HepG2 (cell line): ENCODE results near the gene MSRB3. TPM values are rescaled to one million over a fixed set of nuclear protein-coding genes. Genes with fewer than 3 reads are reported as not detected.

Source experiments
- DPF2 ChIP-seq: sonication (generic); formaldehyde crosslinking; IDR thresholded peaks from 2 replicates; pipeline ENCODE4 v1.4.0; 2020; ENCODE audit warnings: mild to moderate bottlenecking, low read depth, missing genetic modification reagents, borderline replicate concordance
- HNRNPK ChIP-seq: fragments of 200-400 bp; formaldehyde crosslinking; IDR thresholded peaks from 2 replicates; pipeline ENCODE4 v1.6.1; 2018; ENCODE audit warnings: low read length, low read depth, moderate library complexity, mild to moderate bottlenecking; ENCODE audit not compliant: poor library complexity, severe bottlenecking
- JUND ChIP-seq: sonication (generic); formaldehyde crosslinking; IDR thresholded peaks from 2 replicates; pipeline ENCODE4 v1.8.0; 2022; ENCODE audit warnings: mild to moderate bottlenecking, missing genetic modification reagents
- KAT7 ChIP-seq: IDR thresholded peaks from 2 replicates; pipeline ENCODE4 v1.6.1; 2018; ENCODE audit warnings: borderline replicate concordance, missing compliant biosample characterization
- KDM5A ChIP-seq: fragments of 200-600 bp; sonication (generic); IDR thresholded peaks from 2 replicates; pipeline ENCODE4 v1.7.0; 2018; ENCODE audit warnings: antibody characterized with exemption, mild to moderate bottlenecking, low read length, borderline replicate concordance
- MEIS1 ChIP-seq: sonication (generic); formaldehyde crosslinking; IDR thresholded peaks from 2 replicates; pipeline ENCODE4 v1.9.0; 2021; ENCODE audit warnings: mild to moderate bottlenecking, missing genetic modification reagents, moderate library complexity, borderline replicate concordance
- POLR2G ChIP-seq: fragments of 200-400 bp; formaldehyde crosslinking; IDR thresholded peaks from 2 replicates; pipeline ENCODE4 v1.6.1; 2018; ENCODE audit warnings: mild to moderate bottlenecking, low read depth, low read length, moderate library complexity
- PRMT3 ChIP-seq: sonication (generic); formaldehyde crosslinking; IDR thresholded peaks from 2 replicates; pipeline ENCODE4 v1.8.1; 2022; ENCODE audit warnings: low read depth, mild to moderate bottlenecking, moderate library complexity, missing genetic modification reagents, borderline replicate concordance
- SALL1 ChIP-seq: sonication (generic); formaldehyde crosslinking; IDR thresholded peaks from 2 replicates; pipeline ENCODE4 v1.8.0; 2022; ENCODE audit warnings: mild to moderate bottlenecking, missing genetic modification reagents
- SMAD9 ChIP-seq: sonication (generic); formaldehyde crosslinking; IDR thresholded peaks from 2 replicates; pipeline ENCODE4 v1.5.1; 2020; ENCODE audit warnings: mild to moderate bottlenecking, missing genetic modification reagents
- STAT6 ChIP-seq: sonication (generic); formaldehyde crosslinking; IDR thresholded peaks from 2 replicates; pipeline ENCODE4 v1.4.0; 2020; ENCODE audit warnings: missing genetic modification reagents, mild to moderate bottlenecking, borderline replicate concordance
- YY1 ChIP-seq: IDR thresholded peaks from 2 replicates; pipeline ENCODE4 v1.6.1; 2011; ENCODE audit warnings: low read length, low read depth, moderate library complexity, mild to moderate bottlenecking; ENCODE audit not compliant: insufficient read depth, insufficient replicate concordance
- ZBTB43 ChIP-seq: sonication (generic); formaldehyde crosslinking; conservative IDR thresholded peaks from 2 replicates; pipeline ENCODE4 v1.4.0; 2020; ENCODE audit warnings: missing genetic modification reagents
- ZFP36L2 ChIP-seq: sonication (generic); formaldehyde crosslinking; IDR thresholded peaks from 2 replicates; pipeline ENCODE4 v1.4.0; 2020; ENCODE audit warnings: missing genetic modification reagents
- ZMYM4 ChIP-seq: sonication (generic); formaldehyde crosslinking; IDR thresholded peaks from 2 replicates; pipeline ENCODE4 v1.8.1; 2023; ENCODE audit warnings: mild to moderate bottlenecking, missing genetic modification reagents
- ZNF17 ChIP-seq: sonication (generic); formaldehyde crosslinking; IDR thresholded peaks from 2 replicates; pipeline ENCODE4 v1.5.0; 2020; ENCODE audit warnings: mild to moderate bottlenecking, missing genetic modification reagents
- ZNF207 ChIP-seq: fragments of 450-650 bp; IDR thresholded peaks from 2 replicates; pipeline ENCODE4 v1.6.1; 2016; ENCODE audit warnings: antibody characterized with exemption, borderline replicate concordance
- ZNF24 ChIP-seq: fragments of 450-650 bp; IDR thresholded peaks from 2 replicates; pipeline ENCODE4 v1.6.1; 2017; ENCODE audit warnings: antibody characterized with exemption, mild to moderate bottlenecking
- ZNF546 ChIP-seq: sonication (generic); formaldehyde crosslinking; conservative IDR thresholded peaks from 2 replicates; pipeline ENCODE4 v1.8.1; 2023; ENCODE audit warnings: mild to moderate bottlenecking, missing genetic modification reagents
- ZNF556 ChIP-seq: sonication (generic); formaldehyde crosslinking; IDR thresholded peaks from 2 replicates; pipeline ENCODE4 v1.4.0; 2020; ENCODE audit warnings: mild to moderate bottlenecking, missing genetic modification reagents, borderline replicate concordance
- ZNF713 ChIP-seq: sonication (generic); formaldehyde crosslinking; IDR thresholded peaks from 2 replicates; pipeline ENCODE4 v1.4.0; 2020; ENCODE audit warnings: mild to moderate bottlenecking, missing genetic modification reagents
- ZNF879 ChIP-seq: sonication (generic); formaldehyde crosslinking; IDR thresholded peaks from 2 replicates; pipeline ENCODE4 v1.8.1; 2023; ENCODE audit warnings: missing genetic modification reagents
- polyA plus RNA-seq, 8 experiments: library from polyadenylated mRNA; depleted of rRNA in 3 of 8; stranded (reverse) in 7 of 8; unstranded in 1 of 8; fragments of >200 nt; fragmentation: Illumina TruSeq in 4 of 8; extraction: Trizol in 4 of 8; gene quantifications; 2 replicates each; pipeline versions ENCODE4 v1.2.1 to v1.2.3, GENCODE V29; 2011 to 2016; ENCODE audit warnings: low read depth in 4 of 8, missing spikeins in 1 of 8, mixed read lengths in 1 of 8; ENCODE audit not compliant: insufficient read depth in 1 of 8
- total RNA-seq, 5 experiments: library from RNA; depleted of rRNA; stranded (reverse); fragments of >200 nt; fragmentation: Illumina TruSeq; extraction: Trizol; gene quantifications; 2 replicates each; pipeline ENCODE4 v1.2.3, GENCODE V29; 2016; ENCODE audit warnings: low read depth in 1 of 5
- TF ChIP-seq, protein P1 (sequence below): sonication (generic); formaldehyde crosslinking; IDR thresholded peaks from 2 replicates; pipeline ENCODE4 v1.4.0; 2020; ENCODE audit warnings: mild to moderate bottlenecking, missing genetic modification reagents
- TF ChIP-seq, protein P2 (sequence below): IDR thresholded peaks from 2 replicates; pipeline ENCODE4 v1.6.1; 2012; ENCODE audit warnings: inconsistent platforms

MSRB3 gene
- total and polyA plus RNA-seq, 2 of the 13 experiments (the other 11 are each of a cell fraction or from before 2014, with no cell fraction given) = 1.5 to 1.9 TPM

DNA sequence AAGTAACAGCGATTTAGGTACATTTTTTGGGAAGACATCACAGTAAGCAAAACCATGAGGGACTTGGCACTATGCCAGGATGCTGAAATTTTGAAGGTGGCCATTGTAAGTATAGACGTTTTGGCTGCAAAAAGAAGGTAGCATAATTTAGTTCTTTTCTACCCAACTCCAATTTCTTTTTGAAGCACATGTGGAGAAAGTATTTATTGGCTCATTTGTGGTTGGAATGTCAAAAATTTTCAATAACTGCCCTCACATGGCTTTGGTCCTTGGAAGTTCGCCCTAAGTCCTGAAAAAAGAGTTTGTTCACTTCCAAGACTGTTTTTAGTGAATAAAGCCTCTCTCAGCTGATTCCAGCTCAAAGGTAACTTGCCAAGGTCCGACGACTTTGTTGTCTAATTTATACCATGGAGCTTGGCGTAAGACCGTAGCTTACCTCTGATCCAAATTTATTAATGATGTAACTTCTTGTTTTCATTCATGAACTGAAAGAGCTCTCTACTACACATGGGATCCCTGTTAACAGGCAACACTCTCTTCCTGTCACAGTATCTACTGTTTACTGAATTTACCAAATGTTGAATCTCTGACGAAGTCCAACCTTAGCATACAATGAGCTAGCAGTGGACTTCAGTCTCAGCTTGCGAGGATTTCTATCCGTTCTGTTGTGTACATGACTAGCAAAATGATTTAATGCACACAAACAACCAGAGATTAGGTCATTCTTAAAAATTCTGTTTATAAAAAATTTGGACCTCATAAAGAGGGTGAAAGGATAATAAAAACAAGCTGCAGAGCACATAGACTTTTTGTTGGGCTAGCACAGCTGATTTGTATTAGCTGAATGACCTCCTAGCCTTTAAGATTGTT lies 49.0 kb downstream of the MSRB3 start (continued):
- TF ChIP-seq HNRNPK (no peak), ZNF24 (no peak), ZBTB43 (CRISPR knock-in tag) (no peak), ZNF879 (CRISPR knock-in tag) (no peak), ZNF713 (CRISPR knock-in tag) (no peak), PRMT3 (CRISPR knock-in tag) (no peak), DPF2 (CRISPR knock-in tag) (peak; percentile 70; the same call in 1 of the 2 replicates), SALL1 (CRISPR knock-in tag) (peak; percentile 75; the same call in 1 of the 2 replicates), KAT7 (0 out of 2 replicates have a peak, but pooled peaks have one; percentile 27), STAT6 (CRISPR knock-in tag) (no peak; the same call in 1 of the 2 replicates), ZNF546 (CRISPR knock-in tag) (no peak), ZNF17 (CRISPR knock-in tag) (no peak), YY1 (no peak), KDM5A (no peak), ZFP36L2 (CRISPR knock-in tag) (no peak), MEIS1 (no peak), JUND (CRISPR knock-in tag) (no peak), POLR2G (no peak), ZNF556 (CRISPR knock-in tag) (no peak), ZMYM4 (peak; percentile 29; the same call in 1 of the 2 replicates), SMAD9 (no peak), ZNF207 (no peak)
- TF ChIP-seq, protein P1, sequence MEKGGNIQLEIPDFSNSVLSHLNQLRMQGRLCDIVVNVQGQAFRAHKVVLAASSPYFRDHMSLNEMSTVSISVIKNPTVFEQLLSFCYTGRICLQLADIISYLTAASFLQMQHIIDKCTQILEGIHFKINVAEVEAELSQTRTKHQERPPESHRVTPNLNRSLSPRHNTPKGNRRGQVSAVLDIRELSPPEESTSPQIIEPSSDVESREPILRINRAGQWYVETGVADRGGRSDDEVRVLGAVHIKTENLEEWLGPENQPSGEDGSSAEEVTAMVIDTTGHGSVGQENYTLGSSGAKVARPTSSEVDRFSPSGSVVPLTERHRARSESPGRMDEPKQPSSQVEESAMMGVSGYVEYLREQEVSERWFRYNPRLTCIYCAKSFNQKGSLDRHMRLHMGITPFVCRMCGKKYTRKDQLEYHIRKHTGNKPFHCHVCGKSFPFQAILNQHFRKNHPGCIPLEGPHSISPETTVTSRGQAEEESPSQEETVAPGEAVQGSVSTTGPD (CRISPR knock-in tag) = no peak
- TF ChIP-seq, protein P2, sequence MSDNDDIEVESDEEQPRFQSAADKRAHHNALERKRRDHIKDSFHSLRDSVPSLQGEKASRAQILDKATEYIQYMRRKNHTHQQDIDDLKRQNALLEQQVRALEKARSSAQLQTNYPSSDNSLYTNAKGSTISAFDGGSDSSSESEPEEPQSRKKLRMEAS = peak; percentile 36; the same call in 1 of the 2 replicates
